H1 (cell line): ENCODE data around the gene C19orf47. TPM values are rescaled to one million over a fixed set of nuclear protein-coding genes. Genes with fewer than 3 reads are reported as not detected.

Experiments used
- GTF2F1 ChIP-seq: IDR thresholded peaks from 2 replicates; pipeline ENCODE4 v1.6.1; 2012; ENCODE audit warnings: low read depth, low read length, improper control_type of control experiment, borderline replicate concordance
- JUND ChIP-seq: IDR thresholded peaks from 2 replicates; pipeline ENCODE4 v1.6.1; 2011; ENCODE audit warnings: mild to moderate bottlenecking, improper control_type of control experiment, low read length
- polyA plus RNA-seq, 7 experiments: library from polyadenylated mRNA; depleted of rRNA in 3 of 7; stranded (reverse) in 5 of 7; unstranded in 2 of 7; fragments of >200 nt in 5 of 7; fragments of 200-250 nt in 2 of 7; gene quantifications; 1 replicate in 5 of 7; 2 replicates in 1 of 7; 4 replicates in 1 of 7; pipeline versions ENCODE4 v1.2.1 to v1.2.3, GENCODE V29; 2011 to 2013; ENCODE audit warnings: missing spikeins in 2 of 7, mixed read lengths in 2 of 7
- total RNA-seq: library from RNA; stranded (reverse); fragmentation: NEBNext Ultra II Directional; extraction: Animal tissue kit (Norgen Biotek cat#: 25700); gene quantifications from 2 replicates; pipeline ENCODE4 v1.2.1, GENCODE V29; 2021
- TF ChIP-seq, protein P1 (sequence below), 3 experiments: IDR thresholded peaks; 1 replicate in 2 of 3; 2 replicates in 1 of 3; pipeline versions ENCODE4 v1.5.1 to v1.6.1; 2011; ENCODE audit warnings: low read length in 3 of 3, mild to moderate bottlenecking in 3 of 3, inconsistent platforms in 2 of 3, low read depth in 1 of 3, moderate library complexity in 1 of 3; ENCODE audit not compliant: insufficient read depth in 1 of 3; ENCODE audit errors: control extremely low read depth in 1 of 3

The C19orf47 gene
- total and polyA plus RNA-seq, 2 of the 8 experiments (the other 6 are each of a cell fraction or from before 2014, with no cell fraction given) = 17.8 to 27.3 TPM

DNA sequence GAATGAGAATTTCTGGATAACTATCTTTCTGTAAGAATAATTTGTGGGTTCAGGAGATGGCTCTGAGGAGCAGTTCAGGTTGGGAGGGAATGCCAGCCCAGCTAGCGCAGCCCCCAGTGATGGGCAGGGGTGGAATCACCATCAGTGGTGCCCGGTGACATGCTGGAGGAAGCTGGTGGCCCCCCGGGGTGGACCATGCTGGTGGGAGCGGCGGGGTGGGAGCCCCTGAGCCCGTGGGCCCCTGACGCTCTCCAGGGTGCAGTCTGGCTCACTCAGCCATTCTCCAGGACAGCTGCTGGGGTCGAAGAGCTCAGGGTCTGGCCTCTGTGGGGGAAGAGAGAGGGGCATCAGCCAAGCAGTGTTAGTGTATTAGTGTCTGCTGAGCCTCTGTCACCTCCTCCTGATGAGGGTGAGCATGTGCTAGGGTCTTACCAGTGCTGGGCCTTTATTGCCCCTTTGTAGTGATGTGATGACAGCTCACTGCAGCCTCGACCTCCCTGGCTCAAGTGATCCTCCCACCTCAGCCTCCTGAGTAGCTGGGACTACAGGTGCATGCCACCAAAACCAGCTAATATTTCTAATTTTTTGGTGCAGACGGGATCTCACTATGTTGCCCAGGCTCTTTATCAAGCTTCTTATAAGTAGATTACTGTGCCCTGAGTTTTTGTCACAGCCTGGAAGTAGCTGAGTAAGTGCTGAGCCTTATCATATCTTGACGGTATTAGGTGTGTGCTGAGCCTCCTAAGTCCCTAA, 31.4 kb upstream of the C19orf47 start (continued):
- TF ChIP-seq, protein P1, sequence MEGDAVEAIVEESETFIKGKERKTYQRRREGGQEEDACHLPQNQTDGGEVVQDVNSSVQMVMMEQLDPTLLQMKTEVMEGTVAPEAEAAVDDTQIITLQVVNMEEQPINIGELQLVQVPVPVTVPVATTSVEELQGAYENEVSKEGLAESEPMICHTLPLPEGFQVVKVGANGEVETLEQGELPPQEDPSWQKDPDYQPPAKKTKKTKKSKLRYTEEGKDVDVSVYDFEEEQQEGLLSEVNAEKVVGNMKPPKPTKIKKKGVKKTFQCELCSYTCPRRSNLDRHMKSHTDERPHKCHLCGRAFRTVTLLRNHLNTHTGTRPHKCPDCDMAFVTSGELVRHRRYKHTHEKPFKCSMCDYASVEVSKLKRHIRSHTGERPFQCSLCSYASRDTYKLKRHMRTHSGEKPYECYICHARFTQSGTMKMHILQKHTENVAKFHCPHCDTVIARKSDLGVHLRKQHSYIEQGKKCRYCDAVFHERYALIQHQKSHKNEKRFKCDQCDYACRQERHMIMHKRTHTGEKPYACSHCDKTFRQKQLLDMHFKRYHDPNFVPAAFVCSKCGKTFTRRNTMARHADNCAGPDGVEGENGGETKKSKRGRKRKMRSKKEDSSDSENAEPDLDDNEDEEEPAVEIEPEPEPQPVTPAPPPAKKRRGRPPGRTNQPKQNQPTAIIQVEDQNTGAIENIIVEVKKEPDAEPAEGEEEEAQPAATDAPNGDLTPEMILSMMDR (IDR thresholded peaks at IDR 0.05; ENCODE audit: control extremely low read depth in 1 of 3, insufficient read depth in 1 of 3, low read depth in 1 of 3, low read length in 3 of 3) = no peak
- TF ChIP-seq JUND (no peak), GTF2F1 (no peak)
